GM12878 (cell line): ENCODE measurements around the gene GSG1L. TPM values are rescaled to one million over a fixed set of nuclear protein-coding genes. Genes with fewer than 3 reads are reported as not detected.

Experiments
- ESRRA ChIP-seq: IDR thresholded peaks from 2 replicates; pipeline ENCODE4 v1.6.1; 2012; ENCODE audit warnings: mild to moderate bottlenecking, low read length, improper control_type of control experiment
- HDAC2 ChIP-seq: fragments of 200-600 bp; sonication (generic); IDR thresholded peaks from 2 replicates; pipeline ENCODE4 v1.6.1; 2017
- MXI1 ChIP-seq: fragments of 150-350 bp; IDR thresholded peaks from 2 replicates; pipeline ENCODE4 v1.6.1; 2011; ENCODE audit warnings: low read depth, mild to moderate bottlenecking, inconsistent platforms, low read length, improper control_type of control experiment
- SMAD1 ChIP-seq: fragments of 450-650 bp; IDR thresholded peaks from 2 replicates; pipeline ENCODE4 v1.6.1; 2018; ENCODE audit warnings: mild to moderate bottlenecking, low read depth; ENCODE audit not compliant: partially characterized antibody
- TAF1 ChIP-seq: IDR thresholded peaks from 2 replicates; pipeline ENCODE4 v1.6.1; 2011; ENCODE audit warnings: mild to moderate bottlenecking, low read depth, low read length, borderline replicate concordance
- polyA plus RNA-seq, 11 experiments: library from polyadenylated mRNA; depleted of rRNA in 4 of 11; unstranded in 6 of 11; stranded (reverse) in 5 of 11; fragments of >200 nt; fragmentation: Nextera tagmentation in 4 of 11; fragmentation: Illumina TruSeq in 1 of 11; extraction: Ambion mirVana in 4 of 11; extraction: Trizol in 1 of 11; gene quantifications; 1 replicate in 1 of 11; 2 replicates in 10 of 11; pipeline versions ENCODE4 v1.2.1 to v1.2.3, GENCODE V29; 2011 to 2016; ENCODE audit warnings: inconsistent platforms in 2 of 11, missing spikeins in 2 of 11, low read depth in 1 of 11
- total RNA-seq, 4 experiments: library from RNA; depleted of rRNA in 3 of 4; stranded (reverse); fragments of >200 nt in 3 of 4; fragmentation: Illumina TruSeq in 1 of 4; extraction: Trizol in 1 of 4; gene quantifications; 2 replicates each; pipeline versions ENCODE4 v1.2.1 to v1.2.3, GENCODE V29; 2013 to 2021
- TF ChIP-seq, protein P1 (sequence below): fragments of 150-350 bp; IDR thresholded peaks from 2 replicates; pipeline ENCODE4 v1.6.1; 2016; ENCODE audit warnings: low read depth, low read length
- TF ChIP-seq, protein P2 (sequence below): fragments of 450-650 bp; IDR thresholded peaks from 2 replicates; pipeline ENCODE4 v1.6.1; 2017; ENCODE audit warnings: mild to moderate bottlenecking, low read depth, inconsistent platforms; ENCODE audit not compliant: poor library complexity, severe bottlenecking

GSG1L gene
- total and polyA plus RNA-seq, 10 of the 15 experiments (the other 5 are each of a cell fraction or from before 2014, with no cell fraction given), result not detected

DNA sequence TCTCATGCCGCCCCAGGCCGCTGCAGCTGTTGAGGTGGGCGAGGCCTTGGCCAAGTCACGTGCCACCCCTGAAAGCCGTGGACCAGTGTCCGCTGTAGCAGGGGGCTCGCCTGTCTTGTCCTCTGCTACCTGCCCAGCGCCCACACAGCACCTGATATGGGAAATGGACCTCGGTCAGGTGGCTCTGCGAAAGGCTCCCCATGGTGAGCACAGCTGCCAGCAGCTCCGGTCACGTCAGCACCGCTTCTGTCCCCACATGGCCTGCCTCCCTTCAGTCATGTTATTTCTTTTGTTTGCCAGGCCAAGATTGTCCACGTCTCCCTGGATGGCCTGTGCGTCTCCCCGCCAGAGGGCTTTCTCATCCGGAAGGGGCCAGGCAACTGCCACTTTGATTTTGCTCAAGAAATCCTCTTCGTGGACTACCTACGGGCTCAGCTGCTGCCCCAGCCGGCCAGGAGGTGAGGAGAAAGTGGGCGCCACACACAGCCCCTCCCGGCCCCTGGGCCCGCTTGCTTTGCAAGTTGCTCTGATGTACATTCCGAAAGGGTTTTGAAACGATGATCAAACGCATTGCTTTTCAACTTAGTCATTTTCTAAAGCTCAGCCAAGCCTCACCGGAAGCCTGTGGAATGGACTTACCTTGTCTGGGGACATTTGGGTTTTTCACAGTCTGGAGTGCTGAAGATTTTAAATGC is 293.8 kb downstream of the GSG1L start (continued):
- TF ChIP-seq, protein P1, sequence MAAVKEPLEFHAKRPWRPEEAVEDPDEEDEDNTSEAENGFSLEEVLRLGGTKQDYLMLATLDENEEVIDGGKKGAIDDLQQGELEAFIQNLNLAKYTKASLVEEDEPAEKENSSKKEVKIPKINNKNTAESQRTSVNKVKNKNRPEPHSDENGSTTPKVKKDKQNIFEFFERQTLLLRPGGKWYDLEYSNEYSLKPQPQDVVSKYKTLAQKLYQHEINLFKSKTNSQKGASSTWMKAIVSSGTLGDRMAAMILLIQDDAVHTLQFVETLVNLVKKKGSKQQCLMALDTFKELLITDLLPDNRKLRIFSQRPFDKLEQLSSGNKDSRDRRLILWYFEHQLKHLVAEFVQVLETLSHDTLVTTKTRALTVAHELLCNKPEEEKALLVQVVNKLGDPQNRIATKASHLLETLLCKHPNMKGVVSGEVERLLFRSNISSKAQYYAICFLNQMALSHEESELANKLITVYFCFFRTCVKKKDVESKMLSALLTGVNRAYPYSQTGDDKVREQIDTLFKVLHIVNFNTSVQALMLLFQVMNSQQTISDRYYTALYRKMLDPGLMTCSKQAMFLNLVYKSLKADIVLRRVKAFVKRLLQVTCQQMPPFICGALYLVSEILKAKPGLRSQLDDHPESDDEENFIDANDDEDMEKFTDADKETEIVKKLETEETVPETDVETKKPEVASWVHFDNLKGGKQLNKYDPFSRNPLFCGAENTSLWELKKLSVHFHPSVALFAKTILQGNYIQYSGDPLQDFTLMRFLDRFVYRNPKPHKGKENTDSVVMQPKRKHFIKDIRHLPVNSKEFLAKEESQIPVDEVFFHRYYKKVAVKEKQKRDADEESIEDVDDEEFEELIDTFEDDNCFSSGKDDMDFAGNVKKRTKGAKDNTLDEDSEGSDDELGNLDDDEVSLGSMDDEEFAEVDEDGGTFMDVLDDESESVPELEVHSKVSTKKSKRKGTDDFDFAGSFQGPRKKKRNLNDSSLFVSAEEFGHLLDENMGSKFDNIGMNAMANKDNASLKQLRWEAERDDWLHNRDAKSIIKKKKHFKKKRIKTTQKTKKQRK, result no peak
- TF ChIP-seq SMAD1 (no peak), MXI1 (no peak), TAF1 (no peak), HDAC2 (no peak), ESRRA (no peak)
- TF ChIP-seq, protein P2, sequence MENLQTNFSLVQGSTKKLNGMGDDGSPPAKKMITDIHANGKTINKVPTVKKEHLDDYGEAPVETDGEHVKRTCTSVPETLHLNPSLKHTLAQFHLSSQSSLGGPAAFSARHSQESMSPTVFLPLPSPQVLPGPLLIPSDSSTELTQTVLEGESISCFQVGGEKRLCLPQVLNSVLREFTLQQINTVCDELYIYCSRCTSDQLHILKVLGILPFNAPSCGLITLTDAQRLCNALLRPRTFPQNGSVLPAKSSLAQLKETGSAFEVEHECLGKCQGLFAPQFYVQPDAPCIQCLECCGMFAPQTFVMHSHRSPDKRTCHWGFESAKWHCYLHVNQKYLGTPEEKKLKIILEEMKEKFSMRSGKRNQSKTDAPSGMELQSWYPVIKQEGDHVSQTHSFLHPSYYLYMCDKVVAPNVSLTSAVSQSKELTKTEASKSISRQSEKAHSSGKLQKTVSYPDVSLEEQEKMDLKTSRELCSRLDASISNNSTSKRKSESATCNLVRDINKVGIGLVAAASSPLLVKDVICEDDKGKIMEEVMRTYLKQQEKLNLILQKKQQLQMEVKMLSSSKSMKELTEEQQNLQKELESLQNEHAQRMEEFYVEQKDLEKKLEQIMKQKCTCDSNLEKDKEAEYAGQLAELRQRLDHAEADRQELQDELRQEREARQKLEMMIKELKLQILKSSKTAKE, result no peak
